Limb (tissue), 2 donors: Measurements from ENCODE around the gene TXNDC5.
"Not testable (repeated sequence)": the region's sequence is repeated elsewhere in the genome, so short reads cannot be mapped to it uniquely, and the experiment has no call there.

Source experiments
- DNase-seq, 2 donors: peaks; one replicate each; pipeline ENCODE4 v3.0.0-alpha.2; 2016; ENCODE audit errors: extremely low spot score in 2 of 2

The TXNDC5 gene

GRCh38 chr6:7897461-7898192 is 13.0 kb downstream of the TXNDC5 start:
- DNase-seq: no peak

DNA sequence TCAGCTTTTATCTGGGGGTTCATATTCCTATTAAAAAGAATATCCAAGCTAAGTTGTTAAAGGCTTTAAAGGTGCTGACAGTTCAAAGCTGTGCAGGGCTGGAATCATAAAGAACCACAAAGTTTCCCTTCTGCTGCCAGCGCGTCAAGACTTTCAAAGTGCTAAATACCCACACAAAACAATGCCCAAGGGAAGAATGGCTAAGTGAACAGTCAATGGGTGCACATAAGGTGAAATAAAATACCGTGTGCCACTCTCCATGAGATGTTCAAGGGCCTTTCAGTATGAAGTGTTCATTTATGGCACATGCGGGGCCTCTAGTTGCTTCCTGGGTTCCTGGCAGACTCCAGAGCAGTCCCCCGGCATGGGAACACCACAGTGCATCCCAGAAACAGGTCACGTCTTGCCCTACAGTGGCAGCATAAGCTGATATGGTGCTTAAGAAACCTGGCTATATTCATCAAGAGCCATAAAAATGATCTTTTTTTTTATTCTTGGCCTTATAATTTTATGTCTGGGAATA is 14.1 kb downstream of the TXNDC5 start:
- DNase-seq: no peak

DNA sequence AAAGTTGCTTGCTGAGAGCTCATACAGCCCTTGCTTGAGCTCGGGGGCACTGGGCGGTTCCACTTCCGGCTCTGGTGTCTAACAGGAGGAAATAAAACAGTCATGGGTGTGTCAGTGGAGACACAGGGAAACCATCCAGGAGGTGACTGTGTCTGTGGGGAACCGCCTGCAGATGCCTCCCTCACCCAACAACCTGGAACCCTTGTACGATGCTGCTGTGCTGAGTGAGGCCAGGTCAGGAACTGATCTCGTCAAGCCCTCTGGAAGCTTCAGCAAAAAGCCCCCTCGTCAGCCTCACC is 15.5 kb downstream of the TXNDC5 start:
- no peak for DNase-seq

GRCh38 chr6:7894262-7895124 is 16.1 kb downstream of the TXNDC5 start:
- DNase-seq: no peak

- no peak for DNase-seq
Observed at GRCh38 chr6:7893342-7893741, 17.2 kb downstream of the TXNDC5 start.

GRCh38 chr6:7892367-7892766 is 18.2 kb downstream of the TXNDC5 start:
- not testable (repeated sequence) for DNase-seq

DNA sequence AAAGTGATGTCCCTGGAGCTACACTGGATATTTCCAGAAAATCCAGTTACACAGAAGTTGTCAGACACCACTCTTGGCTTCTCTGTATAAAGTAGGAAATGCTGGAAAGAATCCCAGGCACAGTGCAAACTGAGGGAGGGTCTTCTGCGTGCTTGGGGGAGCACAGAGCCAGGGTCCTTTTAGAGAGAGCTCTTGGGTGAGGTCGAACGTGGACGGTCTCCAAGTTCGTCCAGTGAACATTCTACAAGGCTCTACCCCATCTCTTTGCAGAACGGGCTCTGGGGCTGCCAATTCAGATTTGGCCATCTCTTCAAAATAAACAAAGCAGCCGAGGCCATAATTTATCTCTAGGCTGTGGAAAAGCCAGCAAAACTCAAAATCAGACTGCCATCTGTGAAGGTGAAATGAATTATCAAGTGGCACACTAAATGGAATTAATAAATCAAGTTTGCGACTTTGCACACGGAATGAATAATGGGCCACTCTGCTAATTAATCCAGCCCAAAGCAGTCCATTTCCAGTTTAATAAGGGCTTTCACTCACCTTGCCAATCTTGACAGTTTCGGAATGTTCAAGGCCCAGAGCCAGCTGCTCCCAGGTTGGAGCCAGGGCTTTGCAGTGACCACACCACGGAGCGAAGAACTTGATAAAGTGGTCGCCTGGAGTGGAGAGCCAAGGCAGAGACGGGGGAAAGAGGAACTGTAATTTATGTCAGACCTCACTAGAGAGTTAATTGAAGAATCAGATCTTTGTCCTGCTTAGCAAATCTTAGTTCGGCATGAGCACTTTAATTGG is 19.3 kb downstream of the TXNDC5 start:
- DNase-seq: no peak

DNA sequence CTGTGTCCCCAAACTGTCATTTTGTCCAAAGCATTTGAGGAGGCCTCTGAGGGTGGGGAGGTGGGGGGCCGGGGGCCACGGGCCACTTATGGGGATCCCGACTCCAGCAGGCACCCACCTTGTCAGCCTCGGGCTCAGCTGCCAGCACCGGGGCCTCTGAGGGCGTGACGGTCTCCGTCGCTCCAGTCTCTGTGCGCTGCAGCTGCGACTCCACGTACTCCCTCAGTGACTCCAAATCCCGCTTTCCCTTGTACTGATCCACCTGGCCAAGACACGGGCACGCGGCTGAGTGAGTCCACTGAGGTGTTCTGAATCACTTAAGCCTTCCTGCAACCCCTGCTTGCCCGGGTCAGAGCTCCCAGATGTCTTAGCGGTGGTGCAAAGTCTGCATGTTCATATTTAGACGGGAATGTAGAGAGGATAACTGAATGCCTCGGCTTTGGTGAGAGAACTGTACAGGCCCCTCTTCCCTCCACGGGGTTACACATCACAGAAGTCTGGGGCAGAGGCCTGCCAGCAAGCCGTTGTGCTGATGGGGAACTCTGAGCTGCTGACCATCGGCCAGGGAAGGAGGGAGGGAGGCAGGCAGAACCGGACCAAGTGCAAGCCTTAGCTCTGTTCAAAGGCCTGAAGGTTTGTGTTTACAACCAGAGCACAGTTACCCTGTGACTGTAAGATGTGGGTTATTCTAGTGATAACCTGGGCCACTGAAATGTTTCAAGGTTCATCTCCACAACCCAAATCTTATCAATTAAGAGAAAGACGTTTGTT is 21.8 kb downstream of the TXNDC5 start:
- DNase-seq: no peak

DNA sequence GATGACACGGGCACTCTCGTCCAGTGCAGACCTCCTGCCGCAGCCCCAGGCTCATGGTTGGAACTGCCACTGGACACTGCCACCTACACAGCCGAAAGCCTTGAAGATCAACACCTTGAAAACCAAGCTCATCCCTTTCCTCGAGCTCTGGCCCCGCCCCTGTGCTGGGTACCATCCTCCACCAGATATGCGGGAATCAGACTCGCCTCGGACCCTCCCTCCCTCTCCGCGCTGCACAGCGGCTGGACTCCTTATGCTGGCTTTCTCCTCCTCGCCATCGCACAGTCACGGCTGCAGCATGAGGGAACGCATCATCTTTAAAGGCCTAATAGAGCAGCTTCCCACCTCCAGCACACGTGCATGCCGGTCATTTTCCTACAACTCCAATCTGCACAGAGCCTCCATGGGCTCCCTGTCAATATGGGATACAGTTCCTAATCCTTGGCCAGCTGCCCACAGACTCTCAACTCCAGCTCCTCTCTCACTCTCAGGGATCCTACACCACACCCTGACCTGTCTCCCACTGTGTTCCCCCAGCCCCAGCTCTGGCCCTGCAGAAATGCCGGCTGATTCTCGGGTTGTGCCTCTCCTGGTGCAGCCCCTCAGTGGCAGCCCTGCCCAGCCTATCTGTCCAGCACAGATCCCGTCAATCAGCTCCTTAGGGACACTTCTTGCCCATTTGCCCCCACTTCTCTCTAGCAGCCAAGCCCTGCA is 23.2 kb downstream of the TXNDC5 start:
- no peak for DNase-seq

DNA sequence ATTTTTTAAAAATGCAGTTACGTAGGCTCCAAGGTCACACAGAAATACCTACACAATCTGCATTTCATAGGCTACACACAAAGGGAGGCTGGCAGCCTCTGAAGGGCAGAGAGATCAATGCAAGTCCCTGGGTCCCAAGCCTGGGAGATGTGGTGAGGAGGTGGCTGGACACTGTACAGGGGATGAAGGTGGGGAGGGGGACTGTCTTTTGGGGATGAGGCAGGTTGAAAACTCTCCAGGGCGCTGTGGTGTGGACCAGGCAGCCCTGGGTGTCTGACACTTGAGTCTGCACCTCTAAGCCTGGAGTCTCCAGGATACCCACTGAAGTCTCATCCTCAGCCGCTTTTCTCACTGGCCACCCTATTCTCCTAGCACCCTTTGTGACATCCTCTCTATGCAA is 24.5 kb downstream of the TXNDC5 start:
- no peak for DNase-seq

GRCh38 chr6:7883381-7883780 is 27.2 kb downstream of the TXNDC5 start:
- DNase-seq: no peak

GRCh38 chr6:7882505-7883257 is 27.9 kb downstream of the TXNDC5 start:
- no peak for DNase-seq

DNA sequence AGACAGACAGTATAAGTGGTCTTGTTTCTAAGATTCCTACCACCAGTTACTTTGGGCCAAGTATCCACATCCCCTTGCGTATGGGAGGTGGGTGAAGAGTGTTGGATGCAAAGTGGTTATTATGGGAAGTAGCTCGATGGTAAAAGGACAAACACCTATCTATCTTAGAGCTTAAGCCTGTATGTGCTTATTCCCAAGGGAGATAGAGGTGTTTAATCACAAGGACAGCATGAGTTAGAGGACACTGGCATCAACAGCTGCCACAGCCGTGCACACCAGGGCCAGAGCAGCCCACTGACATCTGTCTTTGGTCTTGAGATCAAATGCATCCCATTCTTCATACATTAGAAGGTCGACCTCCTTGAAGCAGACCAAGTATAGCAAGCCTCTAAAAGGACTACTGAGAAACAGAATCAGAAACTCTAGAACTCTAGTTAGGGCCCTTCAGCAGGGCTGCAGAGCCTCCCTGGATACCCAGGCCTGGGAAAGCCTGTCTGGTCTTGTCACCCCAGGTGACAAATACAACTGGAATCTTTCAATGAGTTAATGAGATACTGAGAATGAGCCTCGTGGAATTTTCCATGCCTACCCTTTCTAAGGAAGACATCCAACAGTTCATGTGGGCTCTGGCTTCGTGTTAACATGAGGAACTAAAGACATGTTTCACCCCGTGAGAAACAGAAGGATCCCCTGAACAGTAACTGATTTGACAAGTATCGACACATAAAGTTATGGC is 28.7 kb downstream of the TXNDC5 start:
- DNase-seq: no peak

DNA sequence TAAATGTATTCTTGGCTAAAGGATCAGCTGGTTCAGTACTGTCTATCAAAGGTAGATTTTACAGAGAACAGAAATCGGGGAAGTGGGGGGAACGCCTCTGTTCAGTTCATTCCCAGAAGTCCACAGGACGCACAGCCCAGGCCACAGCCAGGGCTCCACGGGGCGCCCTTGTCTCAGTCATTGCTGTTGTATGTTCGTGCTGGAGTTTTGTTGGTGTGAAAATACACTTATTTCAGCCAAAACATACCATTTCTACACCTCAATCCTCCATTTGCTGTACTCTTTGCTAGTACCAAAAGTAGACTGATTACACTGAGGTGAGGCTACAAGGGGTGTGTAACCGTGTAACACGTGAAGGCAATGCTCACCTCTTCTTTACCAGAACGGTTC is 29.9 kb downstream of the TXNDC5 start:
- DNase-seq: no peak

DNA sequence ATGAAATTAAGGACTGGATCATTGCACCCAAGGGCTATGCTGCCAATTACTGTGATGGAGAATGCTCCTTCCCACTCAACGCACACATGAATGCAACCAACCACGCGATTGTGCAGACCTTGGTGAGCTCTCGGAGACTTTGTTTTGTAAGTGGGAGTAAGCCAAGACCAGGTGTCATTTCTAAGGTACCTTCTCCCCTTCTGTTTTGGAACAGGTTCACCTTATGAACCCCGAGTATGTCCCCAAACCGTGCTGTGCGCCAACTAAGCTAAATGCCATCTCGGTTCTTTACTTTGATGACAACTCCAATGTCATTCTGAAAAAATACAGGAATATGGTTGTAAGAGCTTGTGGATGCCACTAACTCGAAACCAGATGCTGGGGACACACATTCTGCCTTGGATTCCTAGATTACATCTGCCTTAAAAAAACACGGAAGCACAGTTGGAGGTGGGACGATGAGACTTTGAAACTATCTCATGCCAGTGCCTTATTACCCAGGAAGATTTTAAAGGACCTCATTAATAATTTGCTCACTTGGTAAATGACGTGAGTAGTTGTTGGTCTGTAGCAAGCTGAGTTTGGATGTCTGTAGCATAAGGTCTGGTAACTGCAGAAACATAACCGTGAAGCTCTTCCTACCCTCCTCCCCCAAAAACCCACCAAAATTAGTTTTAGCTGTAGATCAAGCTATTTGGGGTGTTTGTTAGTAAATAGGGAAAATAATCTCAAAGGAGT is 30.4 kb downstream of the TXNDC5 start:
- DNase-seq: no peak

GRCh38 chr6:7879579-7879978 is 31.0 kb downstream of the TXNDC5 start:
- no peak for DNase-seq

GRCh38 chr6:7879043-7879442 is 31.5 kb downstream of the TXNDC5 start:
- no peak for DNase-seq

GRCh38 chr6:7878401-7878964 is 32.1 kb downstream of the TXNDC5 start:
- DNase-seq: no peak
